Measurements from ENCODE around the gene OASL.

- peak in 5 of 6 experiments; percentile 27 to 77 (median 66) for TF ChIP-seq CTCF (IDR thresholded peaks at IDR 0.05)
- TF ChIP-seq POLR2A (IDR thresholded peaks at IDR 0.05) = no peak
Observed at GRCh38 chr12:121009741-121010140, 29.3 kb downstream of the OASL start.
